ENCODE measurements around the gene IQCN.

DNA sequence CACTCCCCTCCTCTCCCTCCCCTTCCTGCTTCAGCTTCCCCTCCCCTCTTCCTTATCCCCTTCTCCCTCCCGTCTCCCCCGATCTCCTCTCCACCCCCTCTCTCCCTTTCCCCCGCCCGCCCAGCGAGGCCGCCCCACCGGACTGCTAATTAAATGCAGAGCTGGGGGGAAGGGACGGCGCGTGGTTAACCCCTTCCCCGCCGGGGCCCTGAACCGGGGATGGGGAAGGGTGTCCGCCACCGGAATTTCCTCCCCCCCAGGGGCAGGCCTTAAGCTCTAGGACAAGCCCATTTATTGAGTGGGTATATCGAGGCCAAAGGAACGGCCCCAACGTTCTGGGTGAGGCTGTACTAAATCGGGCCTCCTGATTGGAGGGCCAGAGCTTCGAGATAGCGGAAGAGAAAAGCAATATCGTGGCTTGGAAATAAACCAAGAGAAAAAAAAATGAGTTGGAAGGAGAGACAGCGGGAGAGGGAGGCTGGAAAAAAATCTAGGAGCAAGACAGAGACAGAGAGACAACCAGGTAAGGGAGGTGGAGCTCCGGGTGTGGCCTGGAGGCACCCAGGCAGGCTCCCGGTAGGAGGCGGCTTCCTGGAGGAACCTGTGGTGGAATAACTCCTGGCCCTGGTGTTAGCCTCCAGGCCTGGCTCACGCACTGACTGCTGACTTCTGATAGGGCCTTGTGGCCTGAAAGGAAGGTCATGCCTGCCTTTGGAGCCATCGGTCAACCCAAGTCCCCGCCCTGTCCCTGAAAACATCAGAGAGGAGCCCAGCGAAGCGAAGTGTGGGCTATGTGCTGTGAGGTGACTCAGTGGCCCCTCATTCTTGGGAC is 18.8 kb upstream of the IQCN start:
- TF ChIP-seq ZNF133 (tag by site-specific recombination; IDR thresholded peaks at IDR 0.05) (no peak), ZNF629 (tag by site-specific recombination; IDR thresholded peaks at IDR 0.05) (no peak)
